HG02763 (cell line): ENCODE measurements around the gene MS4A10.

Experiments used
- ATAC-seq: cut with Tn5 transposase; IDR thresholded peaks from one replicate; pipeline ENCODE4 v1.9.1; 2021; ENCODE audit warnings: mild to moderate bottlenecking, moderate library complexity; ENCODE audit not compliant: unreplicated experiment

MS4A10 gene

GRCh38 chr11:60785806-60786361 lies 751 bp downstream of the MS4A10 start:
- no peak for ATAC-seq

- no peak for ATAC-seq
Observed at GRCh38 chr11:60786811-60787567, 1.9 kb downstream of the MS4A10 start.

DNA sequence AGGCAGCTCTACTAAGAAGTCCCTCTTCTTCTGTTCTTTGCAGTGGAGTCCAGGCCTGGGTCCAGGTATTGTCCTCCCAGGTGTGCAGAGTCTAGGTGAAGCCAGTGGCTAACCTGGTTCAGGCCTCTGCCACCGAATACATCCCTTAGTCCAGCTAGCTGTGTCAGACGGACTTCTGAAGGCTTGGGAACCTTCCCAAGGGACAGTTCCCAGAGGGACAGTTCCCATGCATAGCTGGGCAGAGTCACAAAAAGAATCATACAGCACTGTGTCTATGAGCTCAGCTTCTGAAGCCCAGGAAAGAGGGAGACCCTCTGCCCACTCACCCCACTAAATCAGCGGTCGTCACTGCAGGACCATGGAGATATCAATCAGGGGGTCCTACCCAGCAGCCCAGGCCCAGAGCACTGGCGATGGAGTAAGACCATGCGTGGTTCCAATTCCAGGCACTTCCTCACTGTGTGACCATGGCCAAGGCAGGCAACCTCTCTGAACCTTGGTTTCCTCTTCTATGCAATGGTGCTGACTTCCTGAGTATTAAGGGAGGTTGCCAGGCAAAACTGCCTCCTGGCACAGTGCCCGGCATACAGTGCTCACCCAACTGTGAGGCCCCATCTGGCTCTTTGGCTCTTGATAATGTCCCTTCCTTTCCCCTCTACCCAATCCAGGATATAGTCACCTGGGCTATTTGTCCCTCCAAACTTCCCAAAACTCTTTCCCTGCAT lies 3.4 kb downstream of the MS4A10 start:
- no peak for ATAC-seq

GRCh38 chr11:60790726-60791125 lies 5.6 kb downstream of the MS4A10 start:
- no peak for ATAC-seq

DNA sequence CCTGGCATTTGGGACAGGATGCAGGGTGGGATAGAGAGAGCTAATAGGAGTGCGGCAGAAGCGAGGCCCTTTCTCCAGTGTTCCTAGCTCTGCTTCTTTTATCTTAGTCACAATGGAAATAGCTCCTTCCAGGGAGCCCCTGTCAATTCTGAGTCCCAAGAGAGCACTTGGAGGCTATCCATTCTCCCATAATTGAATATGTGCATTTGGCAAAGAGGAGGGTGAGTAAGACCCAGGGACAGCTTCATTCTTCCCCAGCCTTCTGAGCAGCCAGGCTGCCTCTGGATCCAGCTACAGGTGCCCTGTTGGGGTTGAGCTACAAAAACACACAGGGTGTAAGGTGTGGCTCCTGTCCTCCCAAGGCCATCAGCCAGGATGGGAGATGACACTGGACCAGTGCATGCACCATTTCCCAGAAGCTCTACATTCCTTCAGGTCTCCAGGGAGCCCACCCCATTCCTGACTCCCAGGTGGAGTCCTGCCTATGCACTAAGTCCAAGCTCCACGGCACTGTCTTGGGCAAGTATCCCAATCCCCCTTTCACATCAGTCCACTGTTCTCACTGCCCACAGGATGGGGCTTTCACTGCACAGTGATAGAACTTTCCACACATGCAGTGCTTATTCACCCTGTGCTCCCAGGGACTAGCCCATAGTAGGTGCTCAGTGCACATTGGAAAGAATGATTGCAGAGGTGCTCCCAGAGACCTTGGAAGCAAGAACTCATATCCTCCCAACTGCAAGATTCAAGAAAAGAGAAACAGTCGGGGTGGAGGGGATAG lies 6.2 kb downstream of the MS4A10 start:
- no peak for ATAC-seq

- ATAC-seq, result no peak
Observed at GRCh38 chr11:60792521-60792920, 7.4 kb downstream of the MS4A10 start.

DNA sequence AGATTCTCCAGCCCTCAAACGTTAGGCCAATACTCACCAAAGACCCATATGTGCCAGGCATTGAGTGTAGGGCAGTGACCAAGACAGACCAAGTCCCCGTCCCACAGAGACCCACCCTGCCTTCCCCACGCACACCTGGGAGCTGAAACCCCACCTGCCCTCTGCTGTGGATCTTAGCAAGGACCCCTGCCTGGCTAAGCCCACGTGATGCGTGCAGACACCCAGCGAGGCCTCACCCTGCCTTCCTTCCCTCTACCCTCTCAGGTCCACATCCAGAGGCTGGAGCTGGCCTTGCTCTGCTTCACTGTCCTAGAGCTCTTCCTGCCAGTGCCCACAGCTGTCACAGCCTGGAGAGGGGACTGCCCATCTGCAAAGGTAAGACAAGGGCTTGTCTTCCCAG lies 10.2 kb downstream of the MS4A10 start:
- ATAC-seq, result no peak

DNA sequence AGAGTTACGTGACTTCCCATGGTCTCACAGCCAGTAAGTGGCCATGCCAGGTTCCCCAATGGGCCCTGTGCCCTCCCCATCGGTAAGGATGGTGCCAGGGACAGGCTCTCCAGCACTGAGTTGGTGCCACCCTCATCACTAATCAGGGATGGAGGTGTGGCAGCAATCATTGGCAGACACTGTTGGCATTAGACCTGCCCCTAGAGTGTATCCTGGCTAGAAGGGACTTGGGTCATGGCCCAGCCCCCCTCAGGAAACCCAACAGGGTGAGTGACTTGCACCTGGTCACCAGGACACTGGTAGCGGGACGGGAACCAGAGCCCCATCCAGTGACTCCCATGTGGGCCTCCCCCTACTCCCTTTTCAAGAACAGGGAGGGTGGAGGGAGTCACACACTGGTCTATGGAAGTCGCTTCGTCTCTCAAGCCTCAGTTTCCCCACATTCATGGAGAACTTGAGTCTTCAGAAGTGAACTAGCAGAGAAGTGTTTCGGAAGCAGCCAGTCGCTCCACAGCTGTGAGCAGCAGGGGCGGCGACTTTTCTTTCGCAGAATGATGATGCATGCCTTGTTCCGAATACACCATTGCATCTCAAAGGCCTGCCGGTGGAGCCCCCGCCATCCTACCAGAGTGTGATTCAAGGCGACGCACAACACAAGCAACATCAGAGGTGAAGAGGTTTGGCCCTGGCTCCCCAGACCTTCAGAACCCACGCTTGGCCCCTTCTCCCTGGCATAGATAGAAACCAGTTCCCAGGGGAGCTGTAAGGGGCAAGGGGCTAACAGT lies 12.9 kb downstream of the MS4A10 start:
- ATAC-seq, result no peak

GRCh38 chr11:60798631-60799030 lies 13.5 kb downstream of the MS4A10 start:
- ATAC-seq, result no peak

DNA sequence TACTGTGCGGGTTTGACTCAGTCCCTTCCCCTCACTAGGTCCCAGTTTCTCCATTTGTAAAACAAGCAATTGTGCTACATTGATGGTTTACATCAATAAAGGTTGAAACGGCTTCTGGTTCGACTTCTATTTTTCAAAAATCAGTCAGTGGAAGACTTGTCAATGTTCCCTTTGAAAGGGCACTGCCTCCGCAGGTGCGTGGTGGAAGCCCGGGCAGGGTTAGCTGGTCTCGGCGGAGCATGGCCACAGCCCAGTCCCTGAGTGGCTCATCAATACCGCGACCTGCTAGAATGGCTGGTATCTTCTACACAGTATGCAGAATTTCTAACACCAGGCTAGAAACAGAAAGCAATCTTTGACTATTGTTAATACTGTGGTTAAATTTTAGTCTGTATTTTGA lies 16.1 kb downstream of the MS4A10 start:
- ATAC-seq, result no peak

GRCh38 chr11:60803273-60803936 lies 18.3 kb downstream of the MS4A10 start:
- ATAC-seq, result no peak

- no peak for ATAC-seq
Observed at GRCh38 chr11:60809249-60809648, 24.1 kb downstream of the MS4A10 start.

GRCh38 chr11:60809691-60810090 lies 24.6 kb downstream of the MS4A10 start:
- ATAC-seq, result no peak

- ATAC-seq, result no peak
Observed at GRCh38 chr11:60810151-60810550, 25.0 kb downstream of the MS4A10 start.

DNA sequence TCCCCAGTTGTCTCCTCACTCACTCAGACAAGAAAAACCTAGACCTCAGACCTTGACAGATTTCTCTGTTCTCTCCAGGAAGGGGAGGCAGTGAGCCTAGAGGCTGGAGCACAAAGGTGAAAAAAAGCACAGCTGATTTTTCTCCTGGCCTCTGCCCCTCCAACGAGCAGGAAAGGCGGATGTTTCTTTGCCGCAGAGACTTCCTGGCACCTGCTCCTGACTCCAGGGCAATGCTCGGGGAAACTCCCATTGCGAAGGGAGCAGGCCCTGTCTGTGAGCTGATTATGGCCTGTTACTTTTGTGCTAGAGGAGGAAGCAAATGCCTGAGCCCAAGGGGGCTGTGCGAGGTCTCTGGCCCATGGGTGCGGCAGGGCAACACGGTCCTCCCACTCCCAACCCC lies 25.4 kb downstream of the MS4A10 start:
- ATAC-seq, result no peak

- ATAC-seq, result no peak
Observed at GRCh38 chr11:60813324-60813723, 28.2 kb downstream of the MS4A10 start.

GRCh38 chr11:60814112-60814511 lies 29.0 kb downstream of the MS4A10 start:
- ATAC-seq, result no peak

GRCh38 chr11:60816590-60817157 lies 31.5 kb downstream of the MS4A10 start:
- no peak for ATAC-seq

- no peak for ATAC-seq
Observed at GRCh38 chr11:60818057-60818456, 32.9 kb downstream of the MS4A10 start.
